Measurements from ENCODE around the gene ITCH.

GRCh38 chr20:34403063-34403827, 40.2 kb downstream of the ITCH start:
- no peak for TF ChIP-seq POLR2AphosphoS5 (IDR thresholded peaks at IDR 0.05; ENCODE audit: borderline replicate concordance, low read depth, low read length)
- TF ChIP-seq EZH2 (IDR thresholded peaks at IDR 0.05): no peak
- no peak for TF ChIP-seq FOXP2 (optimal IDR thresholded peaks at IDR 0.05; ENCODE audit: control extremely low read depth, extremely low read length, insufficient read depth)

All from SK-N-MC (cell line).